ENCODE measurements around the gene SLC25A52.

Gene SLC25A52

DNA sequence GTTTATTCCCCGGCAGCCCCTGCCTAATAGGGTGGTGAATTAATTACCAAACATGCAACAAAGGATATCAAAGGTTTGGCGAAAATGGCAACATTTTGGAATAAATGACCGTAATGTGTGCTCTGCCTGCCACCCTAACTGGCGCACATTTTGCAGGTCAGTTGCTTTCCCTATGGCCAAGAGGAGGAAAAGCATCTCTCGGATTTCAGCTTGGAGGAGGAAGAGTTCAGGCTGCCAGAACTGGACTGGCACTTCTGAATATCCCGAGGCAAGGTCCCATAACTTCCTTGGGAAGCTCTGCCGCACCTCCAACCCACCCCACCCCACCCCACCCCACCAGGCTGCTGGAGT is 37.1 kb downstream of the SLC25A52 start:
- TF ChIP-seq, protein P1, sequence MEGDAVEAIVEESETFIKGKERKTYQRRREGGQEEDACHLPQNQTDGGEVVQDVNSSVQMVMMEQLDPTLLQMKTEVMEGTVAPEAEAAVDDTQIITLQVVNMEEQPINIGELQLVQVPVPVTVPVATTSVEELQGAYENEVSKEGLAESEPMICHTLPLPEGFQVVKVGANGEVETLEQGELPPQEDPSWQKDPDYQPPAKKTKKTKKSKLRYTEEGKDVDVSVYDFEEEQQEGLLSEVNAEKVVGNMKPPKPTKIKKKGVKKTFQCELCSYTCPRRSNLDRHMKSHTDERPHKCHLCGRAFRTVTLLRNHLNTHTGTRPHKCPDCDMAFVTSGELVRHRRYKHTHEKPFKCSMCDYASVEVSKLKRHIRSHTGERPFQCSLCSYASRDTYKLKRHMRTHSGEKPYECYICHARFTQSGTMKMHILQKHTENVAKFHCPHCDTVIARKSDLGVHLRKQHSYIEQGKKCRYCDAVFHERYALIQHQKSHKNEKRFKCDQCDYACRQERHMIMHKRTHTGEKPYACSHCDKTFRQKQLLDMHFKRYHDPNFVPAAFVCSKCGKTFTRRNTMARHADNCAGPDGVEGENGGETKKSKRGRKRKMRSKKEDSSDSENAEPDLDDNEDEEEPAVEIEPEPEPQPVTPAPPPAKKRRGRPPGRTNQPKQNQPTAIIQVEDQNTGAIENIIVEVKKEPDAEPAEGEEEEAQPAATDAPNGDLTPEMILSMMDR (IDR thresholded peaks at IDR 0.05; ENCODE audit: insufficient read depth, missing control alignments) = no peak
- FAIRE-seq = no peak
- no peak for DNase-seq (ENCODE audit: insufficient read length, low spot score)

DNA sequence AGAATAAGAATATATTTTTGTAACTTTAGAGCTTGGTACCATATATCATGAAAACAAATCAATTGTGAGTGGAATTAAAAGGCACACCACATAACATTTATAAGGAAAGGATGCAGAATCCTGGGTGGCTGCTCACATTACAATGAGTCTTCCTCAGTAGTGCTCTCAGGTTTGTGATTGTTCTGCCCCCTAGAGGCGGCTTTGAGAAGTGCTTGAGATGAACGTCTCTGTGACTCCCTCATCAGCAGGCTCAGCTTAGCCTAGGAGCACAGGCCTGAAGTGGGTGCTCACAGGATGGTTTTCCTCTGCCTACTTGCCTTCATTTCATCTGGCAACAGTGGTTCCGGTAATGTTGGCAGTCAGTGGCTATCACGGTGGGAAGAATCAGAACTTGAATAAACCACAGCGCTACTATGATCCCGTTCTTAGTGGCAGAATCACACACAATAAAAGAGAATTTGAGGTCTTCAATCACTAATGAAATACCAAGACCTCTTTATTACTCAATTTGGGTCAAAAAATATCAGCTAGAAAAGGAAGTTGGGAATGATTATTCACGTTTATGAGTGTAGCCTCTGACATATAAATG is 38.2 kb downstream of the SLC25A52 start:
- FAIRE-seq (peak; percentile 97), DNase-seq (ENCODE audit: insufficient read length, low spot score) (peak; percentile 86)
- TF ChIP-seq, protein P1 (IDR thresholded peaks at IDR 0.05; ENCODE audit: insufficient read depth, missing control alignments) = peak; percentile 82

DNA sequence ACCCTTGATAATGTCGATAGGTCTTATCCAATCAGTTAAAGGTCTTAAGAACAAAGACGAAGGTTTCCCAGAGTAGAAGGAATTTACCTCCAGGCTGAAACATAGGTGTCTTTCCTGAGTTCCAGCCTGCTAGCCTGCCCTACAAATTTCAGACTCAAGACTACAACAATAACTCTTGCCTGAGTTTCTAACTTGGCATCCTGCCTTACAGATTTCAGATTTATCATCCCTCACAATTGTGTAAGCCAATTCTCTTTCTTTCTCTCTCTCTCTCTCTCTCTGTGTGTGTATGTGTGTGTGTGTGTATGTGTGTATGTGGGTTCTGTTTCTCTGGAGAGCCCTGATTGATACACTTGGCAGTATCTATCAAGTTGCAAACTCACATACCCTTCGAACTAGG is 39.1 kb downstream of the SLC25A52 start:
- DNase-seq (ENCODE audit: insufficient read length, low spot score) (no peak), FAIRE-seq (no peak)
- TF ChIP-seq, protein P1 (IDR thresholded peaks at IDR 0.05; ENCODE audit: insufficient read depth, missing control alignments) = no peak

DNA sequence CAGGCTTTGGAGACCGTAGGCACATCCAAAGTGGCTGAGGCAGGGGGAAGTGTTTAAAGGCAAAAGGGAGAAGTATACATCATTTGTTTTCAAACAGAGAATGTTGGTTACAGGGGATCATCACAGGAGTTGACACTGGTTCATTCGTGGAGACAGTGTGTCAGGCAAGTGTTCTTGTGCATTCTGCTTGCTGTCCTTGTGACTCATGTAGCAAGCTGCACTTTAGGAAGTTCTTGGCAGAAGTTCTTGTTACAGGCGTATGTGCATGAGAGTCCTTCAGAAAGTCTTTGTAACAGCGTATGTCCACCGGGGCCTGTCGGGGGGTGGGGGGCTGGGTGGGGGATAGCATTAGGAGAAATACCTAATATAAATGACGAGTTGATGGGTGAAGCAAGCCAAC is 39.8 kb downstream of the SLC25A52 start:
- DNase-seq (ENCODE audit: insufficient read length, low spot score) (no peak), FAIRE-seq (no peak)
- TF ChIP-seq, protein P1 (IDR thresholded peaks at IDR 0.05; ENCODE audit: insufficient read depth, missing control alignments) = no peak

DNA sequence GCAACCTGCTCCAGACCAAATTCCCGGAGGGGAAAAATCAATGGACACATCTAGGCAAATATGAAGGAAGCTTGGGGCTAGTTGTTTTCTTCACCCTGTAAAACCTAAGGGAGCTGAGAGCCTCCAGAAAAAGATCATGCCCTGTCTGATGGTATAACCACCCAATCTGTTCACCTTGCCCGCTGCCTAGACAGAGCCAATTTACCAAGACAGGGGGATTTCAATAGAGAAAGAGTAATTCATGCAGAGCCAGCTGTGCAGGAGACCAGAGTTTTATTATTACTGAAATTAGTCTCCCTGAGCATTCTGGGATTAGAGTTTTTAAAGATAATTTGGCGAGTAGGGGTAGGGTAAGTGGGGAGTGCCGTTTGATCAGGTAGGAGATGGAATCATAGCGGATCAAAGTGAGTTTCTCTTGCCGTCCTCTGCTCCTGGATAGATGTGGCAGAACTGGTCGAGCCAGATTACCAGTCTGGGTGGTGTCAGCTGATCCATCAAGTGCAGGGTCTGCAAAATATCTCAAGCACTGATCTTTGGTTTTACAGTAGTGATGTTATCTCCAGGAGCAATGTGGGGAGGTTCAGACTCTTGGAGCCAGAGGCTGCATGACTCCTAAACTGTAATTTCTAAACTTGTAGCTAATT is 41.2 kb downstream of the SLC25A52 start:
- TF ChIP-seq, protein P1 (IDR thresholded peaks at IDR 0.05; ENCODE audit: insufficient read depth, missing control alignments) = no peak
- FAIRE-seq = no peak
- DNase-seq (ENCODE audit: insufficient read length, low spot score) = no peak

DNA sequence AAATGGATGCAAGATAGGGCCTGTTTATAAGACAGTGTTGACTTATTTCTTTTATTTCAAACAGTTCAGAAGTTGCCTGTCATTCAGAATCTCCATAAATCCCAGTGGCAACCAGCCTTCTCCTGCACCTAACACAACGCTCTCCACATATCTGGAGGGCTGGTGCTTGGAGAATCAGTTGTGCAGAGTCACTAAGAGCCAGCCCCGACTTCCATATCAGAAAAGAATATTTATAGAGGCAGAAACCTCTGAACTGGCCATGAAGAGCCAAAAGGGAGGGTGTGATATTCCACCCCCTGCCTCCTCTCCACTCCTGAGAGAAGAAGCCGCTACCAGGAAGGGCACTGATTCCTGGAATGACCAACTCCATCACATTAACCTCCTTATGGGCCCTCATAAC is 42.3 kb downstream of the SLC25A52 start:
- FAIRE-seq (no peak), DNase-seq (ENCODE audit: insufficient read length, low spot score) (no peak)
- TF ChIP-seq, protein P1 (IDR thresholded peaks at IDR 0.05; ENCODE audit: insufficient read depth, missing control alignments) = no peak

DNA sequence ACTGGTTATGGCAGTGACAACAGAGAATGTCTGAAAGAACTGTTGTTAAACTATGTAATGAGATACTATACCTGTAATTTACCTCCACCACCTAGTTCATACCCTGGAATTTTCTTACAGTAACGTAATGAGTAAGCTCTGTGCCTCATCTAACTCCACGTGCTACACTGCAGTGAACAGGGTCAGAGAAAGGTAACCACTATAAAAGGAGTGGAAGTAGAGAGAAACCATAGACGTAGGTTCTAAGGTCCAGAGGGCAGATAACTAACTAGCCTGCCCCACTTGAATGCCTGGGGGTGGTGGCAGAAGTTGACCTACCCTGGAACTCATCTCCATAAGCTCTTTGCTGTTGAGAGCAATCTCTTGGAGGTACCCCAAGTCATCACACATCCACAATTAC is 44.3 kb downstream of the SLC25A52 start:
- no peak for FAIRE-seq
- TF ChIP-seq, protein P1 (IDR thresholded peaks at IDR 0.05; ENCODE audit: insufficient read depth, missing control alignments) = no peak
- no peak for DNase-seq (ENCODE audit: insufficient read length, low spot score)

Data from D721Med (cell line).